Measurements from ENCODE around the gene ING3.
"Not testable (repeated sequence)": the region's sequence is repeated elsewhere in the genome, so short reads cannot be mapped to it uniquely, and the experiment has no call there.

ING3 gene

DNA sequence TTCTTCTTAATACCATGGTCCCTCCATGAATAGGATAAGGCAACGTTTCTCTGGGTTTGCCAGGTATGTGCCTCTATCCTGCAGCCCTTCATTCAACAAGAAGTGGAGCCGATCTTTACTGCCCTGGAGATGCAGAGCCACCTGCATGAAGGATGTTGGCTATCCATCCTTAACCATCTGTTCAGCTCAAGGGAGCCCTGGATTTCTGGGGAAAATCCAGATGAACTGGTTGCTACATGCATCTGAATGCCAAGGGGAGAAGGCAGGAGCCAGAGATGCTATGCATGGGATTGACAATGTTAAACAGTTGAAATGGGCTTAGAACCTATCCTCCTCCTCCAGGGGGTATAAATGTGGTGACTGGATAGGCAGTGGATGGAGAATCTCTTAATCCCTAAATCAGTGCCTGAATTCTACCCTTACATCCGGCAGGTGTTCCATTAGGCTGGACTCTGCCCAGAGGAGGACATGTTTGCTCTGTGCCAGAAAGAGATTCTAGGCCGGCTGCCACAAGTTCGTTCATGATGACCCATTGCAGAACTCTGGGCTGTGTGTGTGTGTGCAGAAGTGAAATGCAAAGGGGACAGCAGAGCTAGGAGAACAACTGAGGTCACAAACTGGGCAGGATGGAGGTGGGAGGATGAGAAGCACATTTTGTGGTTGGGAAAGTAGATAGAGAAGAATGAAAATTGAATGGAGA lies 53.6 kb downstream of the ING3 start:
- no peak for DNase-seq

DNA sequence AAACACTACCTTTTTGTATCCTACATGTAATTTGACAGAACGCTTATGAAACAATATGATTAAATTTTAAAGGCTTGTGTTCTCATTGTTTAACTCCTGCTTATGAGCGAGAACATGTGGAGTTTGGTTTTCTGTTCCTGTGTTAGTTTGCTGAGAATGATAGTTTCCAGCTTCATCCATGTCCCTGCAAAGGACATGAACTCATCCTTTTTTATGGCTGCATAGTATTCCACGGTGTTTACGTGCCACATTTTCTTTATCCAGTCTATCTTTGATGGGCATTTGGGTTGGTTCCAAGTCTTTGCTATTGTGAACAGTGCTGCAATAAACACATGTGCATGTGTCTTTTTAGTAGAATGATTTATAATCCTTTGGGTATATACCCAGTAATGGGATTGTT lies 54.5 kb downstream of the ING3 start:
- not testable (repeated sequence) for DNase-seq

GRCh38 chr7:121005996-121006584 lies 55.5 kb downstream of the ING3 start:
- DNase-seq = no peak

DNA sequence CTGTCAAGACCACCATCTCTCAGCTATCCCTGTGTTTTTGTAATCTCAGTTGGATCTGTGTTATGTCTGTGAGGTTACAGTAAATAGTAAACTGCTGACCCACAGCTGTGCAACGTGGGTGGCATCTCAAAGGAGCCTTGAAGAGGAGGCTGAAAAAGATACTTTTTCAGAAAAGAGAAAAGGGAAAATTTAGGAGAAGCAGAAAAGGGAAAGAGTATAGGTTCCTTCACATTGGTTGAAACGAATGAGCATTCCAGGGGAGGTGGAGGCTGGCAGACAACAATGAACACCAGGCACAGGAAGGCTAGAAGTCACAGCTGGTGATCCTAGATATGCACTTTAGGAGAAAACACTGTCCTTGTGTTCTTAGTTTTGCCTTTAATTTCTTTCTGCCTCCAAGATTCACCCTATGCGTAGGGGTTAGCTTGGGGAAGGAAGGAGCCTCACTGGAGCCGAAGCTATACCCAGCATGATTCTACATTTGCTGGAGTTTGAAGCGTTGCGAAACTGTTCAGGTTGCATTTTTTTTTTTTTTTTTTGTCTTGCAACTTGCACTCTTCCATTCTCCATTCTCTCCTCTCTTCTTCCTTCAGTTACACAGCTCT lies 56.2 kb downstream of the ING3 start:
- DNase-seq = no peak

DNA sequence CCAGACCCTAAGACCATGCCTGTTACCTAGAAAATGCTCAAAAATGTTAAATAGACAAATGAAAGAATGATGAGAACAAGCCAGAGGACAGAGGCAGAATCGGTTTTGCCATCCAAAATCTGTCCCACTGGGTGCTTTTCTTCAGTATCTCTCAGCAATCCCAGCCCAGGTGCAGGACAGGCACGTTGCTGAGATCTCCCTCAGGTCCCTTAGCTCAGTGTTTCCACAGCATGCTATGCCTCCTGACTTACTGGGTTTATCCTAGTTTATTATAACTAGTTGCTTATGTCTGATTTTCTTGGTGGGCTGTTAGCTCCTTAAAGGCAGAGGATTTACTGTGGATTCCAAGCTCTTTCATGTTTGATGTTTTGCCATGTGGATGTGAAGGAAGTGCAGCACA lies 58.2 kb downstream of the ING3 start:
- DNase-seq = no peak

- DNase-seq = no peak
Observed at GRCh38 chr7:121011401-121011800, 60.8 kb downstream of the ING3 start.

DNA sequence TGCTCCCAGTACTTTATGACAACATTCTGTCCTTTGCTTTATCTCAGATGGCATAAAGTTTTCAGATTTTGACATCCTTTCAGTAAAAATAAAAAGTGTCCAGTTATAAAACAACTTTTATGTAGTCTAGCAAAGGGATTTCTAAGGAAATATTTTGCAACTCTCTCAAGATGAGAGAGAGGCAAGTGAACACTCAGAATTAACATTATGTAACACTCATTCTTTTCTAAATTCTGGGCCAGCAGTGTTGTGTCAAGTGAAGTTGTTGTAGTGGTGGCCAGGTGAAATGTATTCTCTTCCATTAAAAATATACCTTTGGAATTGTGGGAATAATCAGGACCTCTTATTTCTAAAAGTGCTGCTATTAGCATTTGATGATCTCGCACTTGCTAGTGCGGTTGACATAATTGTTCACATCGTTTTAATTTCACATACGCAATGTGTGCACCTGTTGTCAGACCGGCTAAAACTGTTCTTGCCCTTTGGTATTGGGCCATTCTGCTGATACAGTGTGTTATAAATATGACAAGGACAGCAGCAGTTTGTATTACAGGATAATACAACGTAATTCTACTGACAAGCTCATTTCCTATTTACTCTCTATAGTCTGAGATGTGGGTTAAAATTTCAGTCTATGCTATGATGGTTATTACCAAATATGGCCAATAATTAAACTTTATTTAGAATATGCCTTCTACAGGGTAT lies 61.7 kb downstream of the ING3 start:
- DNase-seq = no peak

DNA sequence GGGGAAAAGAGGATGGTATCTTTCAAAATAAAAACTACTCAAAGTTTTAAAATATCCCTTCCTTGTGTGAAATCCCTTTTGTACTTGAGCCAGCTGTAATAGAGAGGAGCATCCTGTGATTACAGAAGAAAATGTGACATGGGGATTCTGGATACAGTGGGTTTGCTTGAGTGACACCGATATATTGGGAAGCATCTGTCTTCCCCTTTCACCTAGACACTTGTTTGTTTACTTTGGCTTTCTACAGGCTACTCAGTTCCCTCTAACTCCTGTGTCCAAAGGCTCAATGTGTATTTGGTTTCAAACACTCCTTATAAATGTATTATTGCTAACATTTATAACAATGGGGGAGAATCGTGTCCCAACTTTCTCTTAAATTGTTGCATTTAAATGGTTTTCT lies 62.3 kb downstream of the ING3 start:
- no peak for DNase-seq

DNA sequence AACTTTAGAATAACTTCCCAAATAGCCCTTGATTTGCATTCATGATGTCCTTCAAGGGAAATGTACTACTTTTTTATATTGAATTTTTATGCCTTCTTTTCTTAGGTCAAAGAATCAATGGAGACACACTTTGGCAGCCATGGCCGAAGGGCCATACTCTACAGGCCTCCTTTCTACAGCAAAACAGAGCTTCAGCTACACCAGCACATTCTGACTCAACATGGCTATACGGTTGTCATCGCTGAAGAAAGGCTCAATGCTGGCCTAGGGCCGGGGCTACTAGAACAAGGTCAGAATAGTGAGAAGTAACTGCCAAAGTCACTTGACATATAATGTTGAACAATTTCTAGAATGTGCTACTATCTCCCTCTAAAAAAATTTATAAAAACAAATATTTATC lies 65.0 kb downstream of the ING3 start:
- DNase-seq = no peak

DNA sequence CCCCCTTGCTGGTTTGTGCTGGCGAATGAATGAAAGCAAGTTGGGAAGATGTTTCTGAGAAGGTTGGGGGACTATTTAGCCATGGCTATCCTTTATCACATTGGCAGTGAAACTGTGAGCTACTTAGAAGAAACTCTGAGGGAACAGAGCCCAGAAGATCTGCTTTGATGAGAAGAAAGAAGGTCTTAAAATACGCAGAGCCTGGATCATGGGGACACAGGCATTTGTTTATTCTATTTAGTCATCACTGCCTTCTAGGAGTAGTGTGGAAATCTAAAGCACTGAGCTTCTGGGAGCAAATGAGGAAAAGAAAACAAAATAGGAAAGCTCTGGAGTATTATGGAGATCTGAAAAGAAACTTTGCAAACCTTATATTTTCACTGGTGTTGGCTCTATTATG lies 66.4 kb downstream of the ING3 start:
- no peak for DNase-seq

GRCh38 chr7:121017586-121017985 lies 67.0 kb downstream of the ING3 start:
- no peak for DNase-seq

DNA sequence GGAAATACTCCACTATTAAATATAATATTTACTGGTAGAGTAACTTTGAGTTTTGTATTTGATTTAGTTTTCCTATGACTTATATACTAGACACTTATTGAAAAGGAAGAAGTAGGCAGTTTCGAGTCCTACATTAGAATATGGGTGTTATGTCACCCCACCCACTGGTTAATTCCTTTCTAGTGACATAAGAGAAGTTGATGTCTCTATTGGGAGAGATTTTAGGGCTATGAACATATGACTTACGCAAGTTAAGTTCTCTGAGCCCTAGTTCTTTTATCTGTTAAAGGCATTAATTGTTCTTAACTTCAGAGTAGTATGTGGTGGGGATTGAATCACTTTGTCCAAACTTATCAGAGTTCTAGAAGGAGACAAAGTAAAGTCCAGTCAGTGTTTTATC lies 68.4 kb downstream of the ING3 start:
- DNase-seq = no peak

GRCh38 chr7:121020249-121020988 lies 69.8 kb downstream of the ING3 start:
- DNase-seq = no peak

DNA sequence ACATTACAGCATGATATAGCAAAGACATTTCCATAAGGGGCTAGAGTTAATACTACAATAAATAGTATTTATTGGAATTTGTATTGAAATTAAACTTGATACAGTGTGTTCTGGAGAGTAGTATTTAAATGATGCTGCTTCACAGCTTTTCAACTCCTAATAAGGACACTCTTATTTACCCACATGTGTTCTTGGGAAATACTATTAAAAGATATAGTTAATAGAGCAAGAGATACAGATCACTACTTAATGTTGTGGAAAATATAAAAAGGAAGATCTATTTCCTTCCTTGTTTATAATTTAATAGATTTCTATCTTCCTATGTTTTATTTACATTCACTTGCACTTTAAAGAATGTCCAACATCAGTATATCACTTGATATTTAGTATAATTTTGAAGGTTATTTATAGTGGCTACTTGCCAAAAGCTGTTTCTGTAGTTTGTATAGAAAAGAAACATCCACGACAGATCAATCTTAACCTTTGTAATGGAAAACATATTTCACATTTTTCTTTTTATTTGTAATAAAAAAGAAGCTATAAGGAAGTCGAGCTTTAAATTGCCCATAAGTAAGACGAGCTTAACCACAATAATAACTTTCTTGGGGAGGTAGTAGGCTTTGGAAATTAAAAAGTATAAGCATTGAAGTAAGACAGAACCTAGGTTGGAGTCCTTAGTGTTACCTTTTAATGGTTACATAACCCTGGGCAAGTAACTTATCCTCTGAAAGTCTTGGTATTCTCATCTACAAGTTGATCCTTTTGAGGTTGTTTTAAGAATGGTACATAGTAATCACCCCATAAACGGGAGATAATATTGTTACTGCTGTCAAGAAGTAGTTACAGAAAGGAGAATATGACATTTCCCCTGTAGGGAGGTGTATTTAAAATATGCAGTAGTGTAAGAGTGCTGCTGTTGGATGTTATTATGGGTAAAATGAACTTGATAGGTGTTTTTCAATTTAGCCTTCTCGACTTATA lies 70.7 kb downstream of the ING3 start:
- no peak for DNase-seq

DNA sequence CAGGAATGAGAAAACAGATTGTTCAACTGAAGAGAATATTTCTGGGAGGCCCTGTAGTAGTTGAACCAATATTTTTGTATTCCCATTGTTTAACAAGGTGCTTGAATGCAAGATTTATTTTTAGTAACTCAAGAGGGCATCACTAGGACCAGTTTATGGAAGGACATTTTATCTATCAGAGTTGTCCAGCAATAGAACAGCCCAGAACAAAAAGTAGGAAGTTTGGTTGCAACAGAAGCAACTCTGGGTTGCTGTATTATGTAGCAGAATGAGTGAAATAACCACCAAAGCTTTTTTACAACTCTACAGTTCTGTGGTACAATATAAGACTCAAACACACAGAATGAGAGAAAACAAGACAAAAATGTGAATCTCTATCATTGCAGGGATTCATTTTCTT lies 72.6 kb downstream of the ING3 start:
- no peak for DNase-seq

DNA sequence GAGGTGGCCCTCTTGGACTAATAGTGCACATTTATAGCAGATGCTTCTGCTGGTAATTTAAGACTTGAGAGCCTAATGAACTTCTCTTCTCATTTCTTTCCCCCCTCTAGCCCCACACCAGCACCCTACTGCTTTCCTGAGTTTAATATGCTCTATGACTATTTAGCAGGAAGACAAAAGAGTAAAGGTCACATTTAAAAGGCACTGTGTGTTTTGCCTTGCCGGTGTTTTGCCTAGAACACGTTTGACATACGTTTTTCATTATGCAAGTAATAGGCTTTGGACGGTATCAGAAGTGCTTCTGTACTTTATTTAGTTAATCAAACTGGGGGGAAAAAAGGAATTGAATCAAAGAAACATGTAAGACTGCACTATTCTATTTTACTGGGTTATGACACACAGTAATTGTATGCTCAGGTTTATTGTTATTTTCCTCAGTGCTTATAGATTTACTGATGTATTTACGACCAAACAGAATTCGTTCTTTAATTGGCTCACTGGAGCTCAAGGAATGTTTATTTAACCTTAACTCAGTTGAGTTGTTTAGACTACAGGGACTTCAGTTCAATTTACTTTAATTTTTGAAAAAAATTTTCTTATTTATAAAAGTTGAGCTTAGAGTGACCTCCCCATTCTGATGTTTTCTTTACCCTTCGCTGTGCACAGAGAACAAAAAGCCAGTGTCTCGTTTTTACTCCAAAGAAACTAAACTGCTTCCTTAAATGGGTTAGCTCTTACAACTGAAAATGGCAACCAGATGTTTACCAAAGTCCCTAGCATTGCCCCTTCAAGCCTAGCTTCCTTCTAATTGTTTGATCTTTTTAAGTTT lies 73.3 kb downstream of the ING3 start:
- no peak for DNase-seq

GRCh38 chr7:121024611-121025010 lies 74.0 kb downstream of the ING3 start:
- DNase-seq = no peak

DNA sequence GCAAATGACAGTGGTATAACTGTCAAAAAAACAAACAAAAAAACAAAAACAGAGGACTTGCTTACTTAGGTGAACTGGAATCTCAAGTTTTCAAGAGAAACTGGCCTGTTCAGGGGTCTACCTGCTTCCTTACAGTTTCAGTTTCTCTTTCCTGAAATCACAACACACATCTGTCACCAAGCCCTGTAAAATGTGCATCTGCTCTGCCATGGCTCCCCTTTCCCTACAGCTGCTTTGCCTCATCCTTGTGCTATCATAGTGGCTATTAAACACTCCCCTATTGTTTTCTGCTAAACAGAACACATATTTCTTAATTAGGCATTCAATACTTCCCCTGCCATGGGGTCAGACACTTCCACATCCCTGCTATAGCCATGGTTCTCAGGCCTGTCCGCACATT lies 75.6 kb downstream of the ING3 start:
- no peak for DNase-seq

DNA sequence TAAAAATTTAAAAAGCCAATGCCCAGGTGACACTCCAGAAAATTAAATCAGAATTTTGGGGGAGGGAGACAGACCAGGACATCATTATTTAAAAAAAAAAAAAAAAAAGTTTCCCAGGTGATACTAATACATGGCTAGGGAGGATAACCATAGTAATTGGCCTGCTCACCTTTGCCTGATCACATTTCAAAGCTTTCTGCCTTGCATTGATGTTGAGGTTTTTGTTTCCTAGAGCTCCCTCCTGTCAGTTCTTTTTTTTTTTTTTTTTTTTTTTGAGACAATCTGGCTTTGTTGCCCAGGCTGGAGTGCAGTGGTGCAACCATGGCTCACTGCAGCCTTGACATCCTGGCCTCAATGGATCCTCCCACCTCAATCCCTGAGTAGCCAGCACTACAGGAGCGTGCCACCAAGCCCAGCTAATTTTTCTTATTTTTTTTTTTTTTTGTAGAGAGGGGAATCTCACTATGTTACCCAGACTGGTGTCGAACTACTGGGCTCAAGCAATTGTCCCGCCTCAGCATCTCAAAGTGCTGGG lies 76.1 kb downstream of the ING3 start:
- DNase-seq = no peak

All from CD4-positive, alpha-beta T cell treated with Interleukin-15 for 1 hour (primary cell).